SW 1271 (cell line): ENCODE measurements around the gene RASGRF1.

ENCODE experiments used
- DNase-seq, 2 experiments: peaks; one replicate each; lab custom pipeline; 2025; lab: John Stamatoyannopoulos, UW

Gene RASGRF1

DNA sequence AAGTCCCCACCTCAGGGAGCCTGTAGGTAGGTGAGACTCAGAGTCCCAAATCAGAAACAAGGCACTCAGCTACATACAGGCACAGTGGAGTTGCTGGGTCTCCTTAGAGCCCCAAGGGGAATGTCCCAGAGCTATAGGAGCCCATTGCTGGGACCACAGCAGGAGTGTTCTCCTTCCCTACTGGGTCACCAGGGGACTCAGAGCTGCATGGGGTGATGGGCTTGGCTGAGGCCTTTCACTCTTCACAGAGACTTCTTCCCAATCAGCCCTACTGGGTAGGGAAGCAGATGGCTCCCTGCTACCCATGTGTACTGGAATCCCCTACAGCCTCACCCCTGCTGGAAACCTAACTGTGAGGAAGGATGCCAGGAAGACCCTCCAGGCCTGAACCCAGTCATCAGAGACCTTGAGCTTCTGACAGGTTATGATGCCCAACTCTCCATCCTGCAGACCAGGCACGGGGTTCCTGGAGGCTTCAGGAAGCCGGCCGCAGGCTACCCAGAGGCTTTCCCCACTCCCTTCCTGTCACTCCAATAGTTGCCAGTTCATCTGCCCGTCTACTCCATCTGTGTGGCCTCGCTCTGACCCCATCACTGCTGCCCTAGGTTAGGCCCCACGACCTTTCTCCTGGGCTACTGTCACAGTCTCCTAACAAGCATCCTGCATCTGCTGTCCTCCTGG lies 24.0 kb downstream of the RASGRF1 start:
- no peak for DNase-seq

DNA sequence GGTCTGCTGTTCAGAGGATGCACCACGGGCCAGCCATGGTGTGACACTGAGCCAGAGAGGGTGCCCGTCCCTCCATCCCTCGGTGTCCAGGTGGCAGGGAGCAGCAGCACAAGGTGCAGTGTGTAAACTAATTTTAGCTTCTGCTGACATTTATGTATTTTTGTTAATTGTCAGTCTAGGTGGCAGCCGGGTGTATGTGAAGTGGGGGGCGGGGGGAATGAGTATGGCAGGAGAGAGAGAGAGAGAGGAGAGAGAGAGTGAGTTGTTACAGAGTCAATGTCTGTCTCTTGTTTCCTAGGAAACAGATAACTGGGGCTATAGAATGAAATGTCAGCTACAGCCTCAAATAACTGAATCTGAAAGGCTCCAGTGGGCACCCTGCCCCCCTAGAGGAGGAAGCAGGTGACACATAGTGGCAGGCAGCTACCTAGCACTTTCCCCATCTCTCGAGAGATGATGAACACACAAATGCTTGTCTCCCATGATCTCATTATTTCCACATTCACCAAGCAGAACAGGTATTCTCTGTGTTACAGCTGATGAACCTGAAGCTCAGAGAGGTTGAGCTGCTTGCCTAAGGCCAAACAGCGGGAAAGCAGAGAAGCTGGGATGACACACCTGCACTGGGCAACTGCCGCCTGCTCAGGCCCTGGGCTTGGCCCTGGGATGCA lies 24.7 kb downstream of the RASGRF1 start:
- no peak for DNase-seq

DNA sequence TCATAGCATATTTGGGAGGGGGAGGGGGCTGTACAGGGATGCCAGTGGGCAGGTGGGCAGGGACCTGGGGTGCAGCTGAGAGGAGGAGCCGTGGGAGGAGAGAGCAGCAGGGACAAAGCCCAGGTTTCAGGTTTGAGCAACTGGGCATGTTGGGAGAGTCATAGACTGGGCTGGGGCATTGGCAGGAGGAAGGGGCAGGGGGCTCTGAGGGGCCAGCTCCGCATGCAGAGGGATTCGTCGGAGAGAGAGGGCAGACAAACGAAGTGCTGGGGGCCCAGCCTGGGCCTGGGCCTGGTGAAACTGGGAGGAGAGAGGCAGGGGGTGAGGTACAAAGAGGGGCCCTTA lies 25.2 kb downstream of the RASGRF1 start:
- DNase-seq = no peak

DNA sequence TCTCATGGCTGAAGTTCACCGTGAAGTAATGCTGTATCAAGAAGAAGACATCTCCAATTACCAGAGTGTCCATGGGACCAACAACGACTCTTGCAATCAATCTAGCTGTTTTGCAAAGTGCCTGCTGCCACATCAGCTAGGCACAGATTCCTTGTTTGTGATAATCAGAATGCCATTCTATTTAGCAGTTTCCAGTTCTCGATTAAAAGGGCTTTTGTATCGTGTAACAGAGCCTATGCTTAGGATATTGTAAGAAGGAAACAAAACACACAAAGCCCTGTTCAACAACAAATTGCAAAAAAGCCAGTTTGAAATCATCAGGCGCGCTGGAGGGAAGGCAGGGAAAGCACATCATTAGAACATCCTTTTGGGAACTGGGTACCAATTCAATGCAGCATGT lies 26.1 kb downstream of the RASGRF1 start:
- no peak for DNase-seq

DNA sequence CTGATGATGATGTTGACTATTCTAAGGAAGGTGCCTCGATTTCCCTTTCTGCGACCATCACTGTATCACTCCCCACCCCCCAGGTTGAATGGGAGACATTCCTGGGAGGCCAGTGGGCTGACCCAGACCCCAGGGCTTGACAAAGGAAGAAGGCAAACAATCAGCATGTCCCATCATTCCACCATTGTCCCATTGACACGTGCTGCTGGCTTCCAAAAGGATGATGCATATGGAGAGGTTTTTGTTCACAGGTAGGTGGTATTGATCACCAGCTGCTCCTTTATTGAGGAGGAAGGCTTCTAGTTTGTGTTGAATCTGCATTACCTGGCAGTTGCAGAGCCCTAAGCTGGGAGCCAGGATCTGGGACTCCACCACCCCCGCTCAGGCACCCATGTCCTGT lies 30.4 kb downstream of the RASGRF1 start:
- no peak for DNase-seq

- DNase-seq = no peak
These were observed 31.5 kb downstream of the RASGRF1 start for GRCh38 chr15:79059081-79059572.

DNA sequence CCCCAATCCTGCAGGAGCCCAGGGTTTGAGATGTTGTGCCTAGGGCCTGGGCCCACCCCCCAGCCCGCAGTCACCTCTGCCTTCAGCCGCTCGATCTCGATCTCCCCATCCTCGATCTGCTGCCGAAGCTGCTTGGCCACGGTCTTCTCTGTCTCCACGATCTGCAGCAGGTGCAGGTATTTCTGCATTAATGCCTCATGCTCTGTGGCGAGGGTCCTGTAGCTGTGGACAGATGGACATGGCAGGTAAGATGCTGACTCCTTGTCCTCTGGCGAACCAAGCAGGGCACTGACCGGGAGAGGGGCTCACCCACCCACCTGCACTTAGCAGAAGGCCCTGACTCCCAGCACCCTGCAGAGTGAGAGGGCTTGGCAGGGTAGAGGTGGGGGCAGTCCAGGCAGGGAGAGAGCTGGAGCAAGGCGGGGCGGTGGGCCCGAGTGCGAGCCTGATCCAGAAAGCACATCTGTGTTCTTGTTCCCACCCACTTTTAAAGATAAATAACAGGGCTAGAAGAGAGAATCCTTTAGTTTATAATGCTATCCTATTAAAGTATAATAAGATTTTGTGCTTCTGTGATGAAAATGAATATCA lies 32.2 kb downstream of the RASGRF1 start:
- no peak for DNase-seq

DNA sequence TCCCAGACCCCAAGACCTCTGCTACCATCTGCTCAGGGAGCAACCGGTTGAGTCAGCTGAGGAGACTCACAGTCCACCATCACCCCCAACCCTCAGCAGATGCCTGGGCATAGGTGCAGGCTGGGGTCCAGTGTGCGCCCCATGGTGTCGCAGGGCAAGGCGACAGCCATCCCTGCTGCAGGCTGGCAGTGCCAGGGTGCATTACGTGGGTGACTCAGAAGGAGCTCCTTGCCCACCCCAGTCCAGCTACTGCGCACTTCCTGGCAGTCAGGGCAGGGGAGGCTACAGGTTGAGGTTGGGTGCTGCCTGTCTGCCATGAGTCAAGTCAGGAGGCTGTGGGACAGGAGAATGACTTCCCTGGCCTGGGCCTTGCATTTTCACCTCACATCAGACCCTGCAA lies 33.5 kb downstream of the RASGRF1 start:
- no peak for DNase-seq

DNA sequence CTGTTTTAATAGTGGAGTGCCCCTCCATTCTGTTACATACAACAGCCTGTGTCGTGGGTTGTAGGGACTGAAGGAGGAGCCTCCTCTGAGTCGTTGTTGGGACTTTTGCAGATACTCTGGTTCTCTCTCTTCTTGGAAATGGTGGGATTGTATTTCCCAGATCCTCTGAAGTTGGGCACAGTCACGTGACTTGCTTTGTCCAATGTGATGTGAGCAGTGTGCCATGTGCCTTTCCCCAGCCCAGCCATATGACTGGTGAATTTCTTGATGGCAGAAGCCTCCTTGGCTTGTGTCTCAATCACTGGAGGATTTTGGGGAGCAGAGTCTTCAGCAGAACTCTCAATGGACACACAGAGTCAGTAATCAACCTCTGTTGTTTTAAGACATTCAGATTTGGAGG lies 36.2 kb downstream of the RASGRF1 start:
- no peak for DNase-seq

GRCh38 chr15:79053894-79054293 lies 36.7 kb downstream of the RASGRF1 start:
- DNase-seq = no peak

GRCh38 chr15:79051941-79052731 lies 38.4 kb downstream of the RASGRF1 start:
- DNase-seq = no peak

DNA sequence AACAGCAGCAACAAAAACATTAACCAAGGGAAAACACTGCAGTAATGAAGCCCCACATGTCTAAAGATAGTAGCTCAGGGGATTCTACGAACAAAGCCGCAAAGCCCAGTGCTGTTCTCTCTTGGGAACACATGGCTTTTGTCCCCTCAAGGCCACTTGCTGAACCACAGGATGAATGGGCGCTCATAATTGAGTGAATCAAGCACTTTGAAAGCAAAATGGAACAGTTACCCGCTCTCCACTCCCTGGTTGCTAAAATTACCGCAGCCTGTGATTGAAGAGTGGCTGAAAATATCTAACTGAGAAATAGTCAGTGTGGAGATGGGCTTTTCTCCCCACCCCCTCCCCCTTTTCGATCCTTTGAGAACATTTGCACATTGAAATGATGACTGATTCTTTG lies 39.6 kb downstream of the RASGRF1 start:
- DNase-seq = no peak

GRCh38 chr15:79050341-79050740 lies 40.2 kb downstream of the RASGRF1 start:
- DNase-seq = no peak

DNA sequence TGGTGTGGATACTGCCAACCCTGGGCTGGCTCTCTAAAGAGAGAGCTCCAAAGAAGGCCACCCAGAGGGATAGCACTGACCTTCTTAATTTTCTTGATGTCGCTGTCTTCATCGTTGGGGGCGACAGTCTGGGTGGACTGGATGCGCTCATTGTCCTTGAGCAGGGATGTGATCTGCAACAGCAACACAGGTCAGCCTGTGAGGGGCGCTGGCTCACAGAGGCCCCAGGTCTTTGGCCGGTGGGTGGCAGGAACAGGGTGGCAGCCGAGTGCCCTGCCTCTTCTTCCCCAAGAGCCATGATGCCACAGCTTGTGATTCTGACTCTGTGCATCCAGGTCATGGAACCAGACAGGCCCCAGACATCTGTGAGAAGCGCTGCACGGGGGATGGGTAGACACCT lies 41.2 kb downstream of the RASGRF1 start:
- DNase-seq = no peak

DNA sequence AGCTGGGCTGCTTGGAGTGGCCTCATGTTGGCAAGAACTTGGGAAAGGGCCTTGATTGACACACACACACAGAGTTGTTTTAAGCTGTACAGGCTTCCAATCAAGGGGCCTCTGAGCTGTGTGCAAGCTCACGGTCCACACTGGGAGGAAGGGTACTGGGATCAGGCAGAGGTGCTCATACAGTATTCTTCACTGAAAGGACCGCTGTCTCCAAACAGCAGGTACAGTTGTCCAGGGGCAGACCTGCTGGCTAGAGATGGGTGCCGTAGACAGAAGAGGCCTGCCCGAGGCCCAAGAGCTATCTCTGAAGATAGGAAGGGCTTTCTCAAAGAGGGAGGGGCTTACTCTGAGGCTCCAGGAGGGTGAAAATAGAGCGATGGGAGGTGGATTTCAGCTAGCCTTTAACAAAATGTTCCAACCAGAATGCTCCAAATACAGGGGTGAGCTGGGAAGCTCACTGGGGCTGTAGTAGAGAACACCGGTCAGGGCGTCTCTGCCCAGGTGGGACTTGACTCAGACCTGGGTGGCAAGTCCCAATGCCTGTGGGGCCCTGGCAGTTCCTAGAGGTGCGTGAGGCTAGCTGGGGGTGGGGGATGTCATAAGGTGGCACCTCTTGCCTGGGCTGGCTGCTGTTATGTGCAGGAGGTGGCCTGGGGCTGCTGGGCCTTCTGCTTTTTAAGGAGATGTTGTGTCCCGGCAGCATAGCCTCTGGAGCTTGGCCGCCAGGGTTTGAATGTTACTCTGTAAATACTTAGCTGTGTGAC lies 42.7 kb downstream of the RASGRF1 start:
- DNase-seq = no peak

DNA sequence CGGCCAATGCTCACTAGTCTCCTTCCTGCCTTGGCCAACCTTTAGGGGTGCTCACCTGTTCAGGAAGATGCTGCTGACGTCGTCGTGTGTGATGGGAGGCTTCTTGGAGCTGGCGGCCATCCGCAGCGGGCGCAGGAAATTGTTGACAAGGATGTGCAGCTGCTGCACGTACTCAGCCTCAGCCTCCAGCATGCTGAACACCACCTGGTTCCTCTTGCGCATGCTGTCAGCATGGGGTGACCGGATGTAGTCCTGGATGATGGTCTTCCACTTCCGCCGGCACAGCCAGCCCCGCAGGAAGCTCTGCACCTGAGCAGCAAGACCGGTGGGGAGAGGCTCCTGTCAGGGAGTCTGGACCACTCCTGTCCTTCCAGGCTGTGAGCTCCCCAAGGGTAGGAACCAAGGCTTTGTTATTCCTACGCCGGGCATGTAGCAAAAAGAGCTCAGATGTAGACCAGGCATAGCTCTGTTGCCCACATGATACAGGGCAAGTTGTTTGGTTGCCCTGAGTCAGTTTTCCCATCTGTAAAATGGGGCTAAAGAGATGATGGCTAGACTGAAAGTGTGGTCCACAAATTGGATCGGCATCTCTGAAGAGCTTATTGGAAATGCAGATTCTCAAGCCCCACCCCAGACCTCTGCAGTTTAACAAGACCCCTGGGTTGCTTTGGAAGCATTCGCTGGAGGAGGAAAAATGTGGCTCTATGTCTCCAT lies 43.7 kb downstream of the RASGRF1 start:
- DNase-seq = no peak

DNA sequence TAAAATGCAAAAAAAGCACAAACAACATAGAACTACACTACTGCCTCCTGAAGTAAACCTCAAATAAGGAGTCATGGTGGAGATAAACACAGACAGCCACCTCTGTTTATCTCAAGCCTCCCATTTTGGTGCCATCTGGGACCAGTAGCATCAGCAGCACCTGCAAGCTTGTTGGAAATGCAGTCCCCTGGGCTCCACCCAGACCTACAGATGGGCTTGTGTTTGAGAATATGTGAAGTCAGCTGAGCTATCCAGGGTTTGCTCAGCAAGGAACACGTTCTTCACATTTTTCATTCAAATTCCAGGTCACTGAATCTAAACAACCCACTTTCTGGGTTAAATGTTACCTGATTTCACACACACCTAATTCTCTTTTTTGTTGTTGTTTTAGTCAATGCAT lies 45.5 kb downstream of the RASGRF1 start:
- DNase-seq = no peak

GRCh38 chr15:79042213-79042928 lies 48.2 kb downstream of the RASGRF1 start:
- DNase-seq = no peak

DNA sequence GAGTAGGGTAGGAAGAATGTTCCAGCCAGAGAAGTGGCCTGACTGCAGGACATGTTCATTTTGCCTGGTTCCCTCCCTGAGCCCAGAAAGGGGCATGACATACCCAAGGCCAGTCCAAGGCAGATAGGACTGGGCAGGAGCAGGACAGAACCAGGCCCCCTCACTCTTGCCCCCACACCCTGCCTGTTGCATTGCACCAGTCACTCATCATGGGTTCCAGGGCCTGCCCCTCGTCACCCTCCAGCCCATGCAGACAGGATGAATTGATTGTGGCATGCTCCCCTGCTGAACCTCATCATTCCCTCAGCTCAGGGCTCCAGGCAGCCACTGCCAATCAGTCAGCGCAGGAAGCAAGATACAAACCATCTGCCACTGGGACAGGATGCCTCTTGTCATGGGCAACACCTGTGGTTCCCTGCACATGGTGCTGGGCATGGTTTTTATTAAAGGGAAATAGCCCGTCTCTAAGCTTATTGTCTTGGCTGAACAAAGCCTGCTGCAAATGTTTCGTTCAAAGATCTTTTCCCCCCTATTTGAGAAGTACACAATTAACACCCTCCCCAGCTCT lies 48.9 kb downstream of the RASGRF1 start:
- DNase-seq = no peak

GRCh38 chr15:79037848-79038247 lies 52.7 kb downstream of the RASGRF1 start:
- no peak for DNase-seq
